CD8-positive, alpha-beta memory T cell (primary cell): ENCODE measurements around the gene LTB4R. TPM values are rescaled to one million over a fixed set of nuclear protein-coding genes. Genes with fewer than 3 reads are reported as not detected.

Source experiments
- CTCF ChIA-PET: fragments of 350-600 bp; sonication (Branson Sonifier 250); formaldehyde crosslinking; loops from one replicate; lab custom pipeline; 2021; ENCODE audit warnings: antibody characterized with exemption; lab: Charles Lee
- POLR2A ChIA-PET: fragments of 350-600 bp; sonication (Branson Sonifier 250); formaldehyde crosslinking; loops from one replicate; lab custom pipeline; 2021; ENCODE audit warnings: antibody characterized with exemption; lab: Charles Lee
- DNase-seq, 5 donors: peaks; one replicate each; pipeline versions ENCODE4 v3.0.0 to v3.0.0-alpha.2; 2020 to 2022; ENCODE audit warnings: mixed read lengths in 1 of 5
- H3K27ac ChIP-seq: one replicate; pipeline ENCODE4 v1.7.0; 2013; ENCODE audit warnings: low read depth, mild to moderate bottlenecking, low read length, moderate library complexity
- H3K27me3 ChIP-seq: 2 replicates; pipeline ENCODE4 v1.7.0; 2013; ENCODE audit warnings: low read length, mild to moderate bottlenecking; ENCODE audit not compliant: insufficient read depth, poor library complexity, severe bottlenecking
- H3K36me3 ChIP-seq: 2 replicates; pipeline ENCODE4 v1.7.0; 2013; ENCODE audit warnings: mild to moderate bottlenecking, low read length, moderate library complexity; ENCODE audit not compliant: insufficient read depth
- H3K4me1 ChIP-seq: 2 replicates; pipeline ENCODE4 v1.7.0; 2013; ENCODE audit warnings: mild to moderate bottlenecking, low read length, moderate library complexity; ENCODE audit not compliant: insufficient read depth
- H3K4me3 ChIP-seq: 2 replicates; pipeline ENCODE4 v1.7.0; 2013; ENCODE audit warnings: mild to moderate bottlenecking, low read length
- H3K9me3 ChIP-seq: 2 replicates; pipeline ENCODE4 v1.7.0; 2013; ENCODE audit warnings: mild to moderate bottlenecking, low read length
- H3K27ac Mint-ChIP-seq, 8 donors: one replicate each; pipeline ENCODE4 v1.8.0; 2020 to 2021; ENCODE audit warnings: mixed read lengths in 8 of 8, mild to moderate bottlenecking in 6 of 8, inconsistent platforms in 3 of 8, moderate library complexity in 3 of 8
- H3K27me3 Mint-ChIP-seq, 2 donors: one replicate each; pipeline ENCODE4 v1.8.0; 2020 to 2021; ENCODE audit warnings: mixed read lengths in 2 of 2, mild to moderate bottlenecking in 1 of 2, moderate library complexity in 1 of 2
- H3K36me3 Mint-ChIP-seq, 3 donors: one replicate each; pipeline ENCODE4 v1.8.0; 2020 to 2021; ENCODE audit warnings: mixed read lengths in 3 of 3, inconsistent platforms in 1 of 3, mild to moderate bottlenecking in 1 of 3
- H3K4me1 Mint-ChIP-seq, 3 donors: one replicate each; pipeline ENCODE4 v1.8.0; 2020 to 2021; ENCODE audit warnings: mixed read lengths in 3 of 3, inconsistent platforms in 1 of 3, mild to moderate bottlenecking in 1 of 3
- H3K4me3 Mint-ChIP-seq, 7 donors: one replicate each; pipeline ENCODE4 v1.8.0; 2020 to 2021; ENCODE audit warnings: mixed read lengths in 7 of 7, mild to moderate bottlenecking in 6 of 7, moderate library complexity in 4 of 7, inconsistent platforms in 2 of 7
- H3K9me3 Mint-ChIP-seq, 5 donors: one replicate each; pipeline ENCODE4 v1.8.0; 2020 to 2022; ENCODE audit warnings: mixed read lengths in 5 of 5, mild to moderate bottlenecking in 3 of 5, moderate library complexity in 2 of 5, inconsistent platforms in 1 of 5
- polyA plus RNA-seq: library from polyadenylated mRNA; unstranded; fragments of 300-500 nt; fragmentation: Illumina TruSeq; gene quantifications from one replicate; pipeline ENCODE4 v1.2.3, GENCODE V29; 2021
- total RNA-seq, 2 experiments: library from RNA; stranded (reverse); gene quantifications; one replicate each; pipeline ENCODE4 v1.2.3, GENCODE V29; 2021

Gene LTB4R
- total and polyA plus RNA-seq, 3 experiments from 2014 or later, result 9.8 to 12.3 (median 10.3) TPM

DNA sequence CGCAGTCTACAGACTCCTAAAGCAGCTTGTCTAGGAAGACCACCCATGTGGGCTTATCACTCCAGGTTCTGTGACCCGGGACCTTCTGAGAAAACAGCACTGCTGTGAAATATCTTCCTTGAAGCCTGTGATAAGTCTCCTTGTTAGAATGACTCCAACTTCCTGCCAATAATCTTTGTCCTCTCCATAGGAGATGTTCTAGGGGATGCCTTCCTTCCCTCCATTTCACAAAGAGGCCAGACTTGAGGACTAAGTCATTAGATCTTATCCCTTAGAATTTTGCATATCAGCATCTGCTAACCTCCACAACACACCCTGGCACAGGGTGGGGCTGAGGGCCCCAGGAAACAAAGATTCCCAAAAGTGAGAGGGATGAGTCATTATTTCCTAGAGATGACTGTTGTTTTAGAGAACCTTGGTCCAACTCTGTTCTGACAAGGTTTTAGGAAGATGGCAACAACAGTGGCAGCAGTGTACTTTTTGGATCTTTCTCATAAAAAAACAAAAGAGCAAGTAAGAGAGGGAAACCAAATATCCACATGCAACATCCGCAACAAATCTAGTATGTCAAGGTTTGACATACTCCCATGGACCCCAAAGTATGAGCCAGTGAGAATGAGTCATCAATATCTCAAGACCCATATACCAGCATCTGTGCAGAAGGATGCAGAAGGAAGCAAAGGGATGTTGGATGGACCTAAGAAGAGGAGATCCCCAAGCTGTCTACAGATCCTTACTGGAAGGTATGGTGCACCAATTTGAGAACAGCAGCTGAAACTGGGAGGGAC is 6.0 kb downstream of the LTB4R start:
- Histone ChIP-seq H3K27ac (no peak overlapping the region), H3K4me1 (peaks cover 31% of the 10 kb centered on the region), H3K36me3 (no peaks in the 10 kb centered on the region), H3K4me3 (no peak overlapping the region), H3K9me3 (no peaks in the 10 kb centered on the region), H3K27me3 (no peaks in the 10 kb centered on the region)
- Mint-ChIP-seq H3K36me3 (peaks cover 0 to 2% (median 0%) of the 10 kb centered on the region in 3 donors), H3K27ac (peak overlapping the region in 4 of 8 donors; percentile 40 to 71 (median 63)), H3K27me3 (peaks cover 2 to 5% of the 10 kb centered on the region in 2 donors), H3K4me3 (no peak overlapping the region), H3K9me3 (no peaks in the 10 kb centered on the region), H3K4me1 (peaks cover 36 to 41% (median 39%) of the 10 kb centered on the region in 3 donors)
- no peak for DNase-seq
- POLR2A ChIA-PET, result no interaction called here
- CTCF ChIA-PET, result interaction anchor here (0.7 to 1.9 kb wide), 4 partner anchors 9 to 20 kb away, joined by 3 to 6 read pairs (median 4); partner anchors contain the start of gene CIDEB

DNA sequence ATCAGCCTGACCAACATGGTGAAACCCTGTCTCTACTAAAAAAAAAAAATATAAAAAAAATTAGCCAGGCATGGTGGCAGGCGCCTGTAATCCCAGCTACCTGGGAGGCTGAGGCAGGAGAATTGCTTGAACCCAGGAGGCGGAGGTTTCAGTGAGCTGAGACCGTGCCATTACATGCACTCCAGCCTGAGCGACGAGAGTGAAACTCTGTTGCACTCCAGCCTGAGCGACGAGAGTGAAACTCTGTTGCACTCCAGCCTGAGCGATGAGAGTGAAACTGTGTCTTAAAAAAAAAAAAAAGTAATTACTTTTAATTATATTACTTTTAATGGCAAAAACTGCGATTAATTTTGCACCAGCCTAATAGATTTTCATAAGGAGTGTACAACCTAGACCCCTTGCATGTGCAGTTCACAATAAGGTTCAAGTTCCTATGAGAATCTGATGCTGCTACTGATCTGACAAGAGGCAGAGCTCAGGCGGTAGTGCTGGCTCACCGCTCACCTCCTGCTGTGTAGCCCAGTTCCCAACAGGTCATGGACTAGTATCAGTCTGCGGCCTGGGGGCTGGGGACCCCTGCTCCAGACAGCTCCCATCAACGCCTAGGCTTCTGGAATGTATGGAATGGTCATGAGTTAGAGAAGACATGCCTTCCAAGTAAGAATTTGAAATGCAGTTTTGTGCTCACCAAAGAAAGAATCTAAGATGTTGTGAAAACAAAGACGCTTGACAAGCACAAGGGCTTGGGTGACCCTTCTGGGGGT is 10.1 kb downstream of the LTB4R start:
- Mint-ChIP-seq H3K27ac (no peak overlapping the region), H3K4me1 (peaks cover 0 to 8% (median 8%) of the 10 kb centered on the region in 3 donors), H3K9me3 (no peaks in the 10 kb centered on the region), H3K36me3 (no peaks in the 10 kb centered on the region), H3K27me3 (peaks cover 2 to 5% of the 10 kb centered on the region in 2 donors), H3K4me3 (no peak overlapping the region)
- Histone ChIP-seq H3K4me1 (no peaks in the 10 kb centered on the region), H3K9me3 (no peaks in the 10 kb centered on the region), H3K4me3 (no peak overlapping the region), H3K27me3 (no peaks in the 10 kb centered on the region), H3K27ac (no peak overlapping the region), H3K36me3 (no peaks in the 10 kb centered on the region)
- DNase-seq, result no peak
- CTCF ChIA-PET, result interaction anchor here (1.0 to 16.8 kb wide), 3 partner anchors 12 to 110 kb away, joined by 5 to 265 read pairs (median 35); partner anchors contain the start of genes ADCY4, CIDEB, DHRS1 and LTB4R
- POLR2A ChIA-PET, result interaction anchor here (1.1 kb wide), 1 partner anchor 11 kb away, joined by 6 read pairs; no protein-coding TSS in a partner anchor

DNA sequence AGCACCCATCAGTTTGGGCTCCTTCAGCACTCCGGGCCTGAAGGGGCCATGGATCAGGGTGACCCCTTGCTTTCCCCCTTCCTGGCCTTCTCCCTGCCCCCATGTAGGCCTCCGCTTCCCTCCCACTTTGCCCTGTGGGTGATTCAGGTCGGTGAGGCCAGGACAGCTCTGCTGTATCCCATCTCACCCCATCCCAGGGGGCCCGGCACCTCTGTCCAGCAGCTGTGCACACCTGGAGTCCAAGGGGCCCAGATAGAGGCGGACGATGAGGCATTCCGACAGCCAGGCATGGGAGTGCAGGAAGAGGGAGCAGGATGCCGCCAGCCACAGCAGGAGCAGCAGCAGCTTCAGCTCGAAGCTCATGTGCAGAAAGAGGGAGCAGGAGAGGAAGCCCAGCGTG is 11.4 kb downstream of the LTB4R start:
- Mint-ChIP-seq H3K9me3 (no peaks in the 10 kb centered on the region), H3K4me1 (peaks cover 8 to 11% (median 11%) of the 10 kb centered on the region in 3 donors), H3K27me3 (peaks cover 2 to 5% of the 10 kb centered on the region in 2 donors), H3K36me3 (no peaks in the 10 kb centered on the region), H3K4me3 (no peak overlapping the region), H3K27ac (no peak overlapping the region)
- Histone ChIP-seq H3K4me1 (peaks cover 8% of the 10 kb centered on the region), H3K27ac (no peak overlapping the region), H3K9me3 (no peaks in the 10 kb centered on the region), H3K27me3 (no peaks in the 10 kb centered on the region), H3K4me3 (no peak overlapping the region), H3K36me3 (no peaks in the 10 kb centered on the region)
- CTCF ChIA-PET, result interaction anchor here (1.0 to 16.8 kb wide), 3 partner anchors 11 to 109 kb away, joined by 5 to 265 read pairs (median 35); partner anchors contain the start of genes ADCY4, CIDEB, DHRS1 and LTB4R
- DNase-seq, result no peak
- POLR2A ChIA-PET, result interaction anchor here (1.1 kb wide), 1 partner anchor 12 kb away, joined by 6 read pairs; no protein-coding TSS in a partner anchor

DNA sequence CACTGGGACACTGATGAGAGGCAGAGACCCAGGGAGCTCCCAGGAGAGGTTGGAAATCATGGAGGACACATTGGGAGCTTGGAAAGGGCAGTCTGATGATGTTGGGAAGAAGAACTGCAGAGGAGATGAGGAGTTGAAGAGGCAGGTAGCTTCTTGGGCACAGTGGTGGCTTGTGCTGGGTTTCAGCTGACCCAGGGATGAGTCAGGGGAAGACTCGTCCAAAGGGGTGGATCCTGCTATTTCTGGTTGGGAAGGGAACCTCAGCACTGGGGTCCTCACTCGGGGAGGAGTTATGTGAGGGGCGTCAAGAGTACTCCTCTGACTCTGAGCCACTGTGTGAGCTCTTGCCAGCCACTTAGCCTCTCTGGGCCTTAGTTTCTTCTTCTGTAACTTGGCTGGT is 12.0 kb downstream of the LTB4R start:
- H3K27ac ChIP-seq, result no peak overlapping the region
- H3K4me3 ChIP-seq, result no peak overlapping the region
- H3K27ac Mint-ChIP-seq, result peak overlapping the region in 2 of 8 donors; percentile 44 to 72
- no peaks in the 10 kb centered on the region for H3K36me3 Mint-ChIP-seq
- no peaks in the 10 kb centered on the region for H3K9me3 Mint-ChIP-seq
- ChIA-PET POLR2A (interaction anchor here (0.5 kb wide), 1 partner anchor 111 kb away, joined by 3 read pairs; no protein-coding TSS in a partner anchor), CTCF (interaction anchor here (5.4 to 16.8 kb wide), 2 partner anchors 10 to 16 kb away, joined by 35 to 265 read pairs; partner anchors contain the start of genes ADCY4, CIDEB, DHRS1 and LTB4R)
- H3K4me3 Mint-ChIP-seq, result peak overlapping the region in 1 of 7 donors; percentile 69
- H3K27me3 Mint-ChIP-seq, result peaks cover 2 to 5% of the 10 kb centered on the region in 2 donors
- peaks cover 8% of the 10 kb centered on the region for H3K4me1 ChIP-seq
- DNase-seq, result no peak
- no peaks in the 10 kb centered on the region for H3K36me3 ChIP-seq
- H3K9me3 ChIP-seq, result no peaks in the 10 kb centered on the region
- H3K4me1 Mint-ChIP-seq, result peaks cover 12 to 17% (median 15%) of the 10 kb centered on the region in 3 donors
- no peaks in the 10 kb centered on the region for H3K27me3 ChIP-seq

DNA sequence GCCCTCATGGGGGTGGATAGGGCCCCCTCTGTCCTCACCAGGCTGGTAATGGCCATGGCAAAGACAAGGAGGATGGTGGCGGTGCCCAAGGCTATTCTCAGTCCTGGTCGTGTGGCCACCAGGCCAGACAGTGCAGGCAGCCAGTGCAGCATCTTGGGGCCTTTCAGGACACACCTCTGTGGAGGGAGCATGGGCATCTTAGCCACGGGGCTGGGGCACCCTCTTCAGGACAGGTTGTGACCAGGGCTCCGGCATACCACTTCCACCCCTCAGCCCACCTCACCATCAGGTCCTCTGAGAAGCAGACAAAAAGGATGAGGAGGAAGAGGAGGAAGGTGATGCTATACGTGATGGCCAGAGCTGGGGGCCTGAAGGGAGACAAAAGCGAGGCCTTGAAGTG is 12.7 kb downstream of the LTB4R start:
- POLR2A ChIA-PET, result no interaction called here
- H3K4me3 ChIP-seq, result no peak overlapping the region
- peaks cover 14% of the 10 kb centered on the region for H3K4me1 ChIP-seq
- Mint-ChIP-seq H3K36me3 (no peaks in the 10 kb centered on the region), H3K27ac (peak overlapping the region in 1 of 8 donors; percentile 72), H3K9me3 (no peaks in the 10 kb centered on the region), H3K4me1 (peaks cover 18 to 24% (median 22%) of the 10 kb centered on the region in 3 donors), H3K27me3 (peaks cover 2 to 5% of the 10 kb centered on the region in 2 donors), H3K4me3 (no peak overlapping the region)
- no peaks in the 10 kb centered on the region for H3K27me3 ChIP-seq
- H3K36me3 ChIP-seq, result no peaks in the 10 kb centered on the region
- CTCF ChIA-PET, result interaction anchor here (5.4 to 16.8 kb wide), 2 partner anchors 10 to 17 kb away, joined by 35 to 265 read pairs; partner anchors contain the start of genes ADCY4, CIDEB, DHRS1 and LTB4R
- H3K9me3 ChIP-seq, result no peaks in the 10 kb centered on the region
- H3K27ac ChIP-seq, result no peak overlapping the region
- DNase-seq, result no peak

DNA sequence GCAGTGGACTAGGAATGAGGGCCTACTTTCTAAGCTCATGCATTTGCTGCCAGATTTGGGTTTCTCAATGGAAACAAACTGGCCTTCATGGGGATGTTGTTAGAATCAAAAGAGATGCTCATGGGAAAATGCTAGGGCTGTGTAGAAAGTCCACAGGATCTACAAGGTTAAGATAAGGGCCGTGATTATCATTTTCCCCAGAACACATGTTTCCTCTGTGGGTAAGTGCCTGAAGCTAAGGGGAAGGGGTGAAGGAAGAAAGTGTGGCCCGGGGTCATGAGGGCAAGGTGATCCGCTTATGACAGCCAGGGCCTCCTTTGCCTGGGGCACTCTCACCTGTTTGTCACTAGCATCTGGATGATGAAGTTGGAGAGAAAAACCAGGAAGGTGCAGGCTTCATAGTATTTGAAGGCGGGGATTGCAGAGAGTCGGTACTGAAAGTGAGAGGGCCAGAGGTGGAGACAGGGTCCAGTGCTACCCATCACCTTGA is 13.8 kb downstream of the LTB4R start:
- Mint-ChIP-seq H3K4me3 (no peak overlapping the region), H3K27me3 (peaks cover 3 to 6% of the 10 kb centered on the region in 2 donors), H3K36me3 (no peaks in the 10 kb centered on the region), H3K4me1 (peaks cover 29 to 34% (median 32%) of the 10 kb centered on the region in 3 donors), H3K9me3 (no peaks in the 10 kb centered on the region), H3K27ac (peak overlapping the region in 1 of 8 donors; percentile 15)
- no peaks in the 10 kb centered on the region for H3K27me3 ChIP-seq
- H3K4me1 ChIP-seq, result peaks cover 25% of the 10 kb centered on the region
- no peak overlapping the region for H3K27ac ChIP-seq
- POLR2A ChIA-PET, result no interaction called here
- H3K4me3 ChIP-seq, result no peak overlapping the region
- no peaks in the 10 kb centered on the region for H3K36me3 ChIP-seq
- H3K9me3 ChIP-seq, result no peaks in the 10 kb centered on the region
- no peak for DNase-seq
- CTCF ChIA-PET, result interaction anchor here (1.2 to 16.8 kb wide), 4 partner anchors 9 to 106 kb away, joined by 4 to 265 read pairs (median 20); partner anchors contain the start of genes ADCY4, CIDEB, DHRS1 and LTB4R

DNA sequence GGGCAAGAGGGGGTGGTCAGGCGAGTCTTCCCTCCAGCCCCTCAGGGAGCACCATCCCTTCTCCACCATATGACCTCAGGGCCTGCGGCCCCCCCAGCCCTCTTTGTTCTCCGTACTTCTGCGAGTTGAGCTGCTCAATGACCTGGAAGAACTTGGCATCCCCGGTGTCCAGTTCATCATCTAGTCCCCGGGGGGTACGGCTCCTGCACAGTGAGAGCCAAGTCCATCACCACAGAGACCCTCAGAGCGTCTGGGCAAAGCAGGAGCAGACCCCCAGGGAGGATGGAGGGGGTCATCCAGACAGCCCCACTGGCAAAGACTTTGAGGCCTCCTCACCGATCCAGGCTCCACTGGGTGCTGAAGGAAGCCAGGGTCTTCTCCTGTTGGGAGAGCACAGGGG is 14.7 kb downstream of the LTB4R start:
- Histone ChIP-seq H3K27ac (no peak overlapping the region), H3K27me3 (no peaks in the 10 kb centered on the region), H3K36me3 (no peaks in the 10 kb centered on the region), H3K4me1 (peaks cover 31% of the 10 kb centered on the region), H3K4me3 (no peak overlapping the region), H3K9me3 (no peaks in the 10 kb centered on the region)
- DNase-seq, result no peak
- Mint-ChIP-seq H3K4me1 (peaks cover 38 to 43% (median 41%) of the 10 kb centered on the region in 3 donors), H3K27ac (peak overlapping the region in 1 of 8 donors; percentile 6), H3K4me3 (no peak overlapping the region), H3K9me3 (no peaks in the 10 kb centered on the region), H3K36me3 (no peaks in the 10 kb centered on the region), H3K27me3 (peaks cover 0 to 8% of the 10 kb centered on the region in 2 donors)
- POLR2A ChIA-PET, result interaction anchor here (1.0 kb wide), 1 partner anchor 12 kb away, joined by 3 read pairs; no protein-coding TSS in a partner anchor
- CTCF ChIA-PET, result interaction anchor here (1.2 to 16.8 kb wide), 2 partner anchors 19 to 105 kb away, joined by 4 to 265 read pairs; partner anchors contain the start of genes CIDEB, DHRS1, LTB4R and LTB4R2
